GM21717 (cell line): ENCODE results near the gene SIN3A.
"Not testable (repeated sequence)": the region's sequence is repeated elsewhere in the genome, so short reads cannot be mapped to it uniquely, and the experiment has no call there.

Experiments
- ATAC-seq: cut with Tn5 transposase; IDR thresholded peaks from one replicate; pipeline ENCODE4 v1.9.1; 2021; ENCODE audit warnings: mild to moderate bottlenecking, moderate library complexity; ENCODE audit not compliant: unreplicated experiment

The SIN3A gene

GRCh38 chr15:75358771-75359536, 92.5 kb downstream of the SIN3A start:
- ATAC-seq: no peak

GRCh38 chr15:75357976-75358673, 93.4 kb downstream of the SIN3A start:
- ATAC-seq: no peak

- ATAC-seq: no peak
Measured at GRCh38 chr15:75356517-75356916, 95.0 kb downstream of the SIN3A start.

GRCh38 chr15:75356006-75356405, 95.5 kb downstream of the SIN3A start:
- no peak for ATAC-seq

GRCh38 chr15:75355369-75355768, 96.1 kb downstream of the SIN3A start:
- ATAC-seq: no peak

GRCh38 chr15:75354454-75354853, 97.0 kb downstream of the SIN3A start:
- ATAC-seq: no peak

GRCh38 chr15:75353604-75354003, 97.9 kb downstream of the SIN3A start:
- no peak for ATAC-seq

GRCh38 chr15:75352186-75353080, 99.1 kb downstream of the SIN3A start:
- no peak for ATAC-seq

GRCh38 chr15:75350601-75351361, 100.7 kb downstream of the SIN3A start:
- ATAC-seq: no peak

- peak; percentile 42 for ATAC-seq
Measured at GRCh38 chr15:75349851-75350588, 101.5 kb downstream of the SIN3A start.

GRCh38 chr15:75349351-75349669, 102.2 kb downstream of the SIN3A start:
- not testable (repeated sequence) for ATAC-seq

- ATAC-seq: no peak
Measured at GRCh38 chr15:75348562-75349350, 102.7 kb downstream of the SIN3A start.

- no peak for ATAC-seq
Measured at GRCh38 chr15:75348034-75348561, 103.4 kb downstream of the SIN3A start.

GRCh38 chr15:75347222-75348033, 104.1 kb downstream of the SIN3A start:
- no peak for ATAC-seq

GRCh38 chr15:75346796-75347221, 104.7 kb downstream of the SIN3A start, which contains the start of gene NEIL1:
Gene NEIL1, plus strand, starts transcription at chr15:75347039. Its CDS starts 1,867 bp downstream, at chr15:75348906.
- no peak for ATAC-seq

GRCh38 chr15:75343953-75344352, 107.5 kb downstream of the SIN3A start:
- not testable (repeated sequence) for ATAC-seq

- ATAC-seq: no peak
Measured at GRCh38 chr15:75342221-75342620, 109.3 kb downstream of the SIN3A start.
